HL-60 (cell line): Measurements from ENCODE around the gene COL4A2.

Experiments used
- GABPA ChIP-seq: IDR thresholded peaks from 2 replicates; pipeline ENCODE4 v1.6.1; 2012; ENCODE audit warnings: low read depth
- POLR2AphosphoS5 ChIP-seq: IDR thresholded peaks from 2 replicates; pipeline ENCODE4 v1.6.1; 2012; ENCODE audit warnings: low read depth
- TF ChIP-seq, protein P1 (sequence below): IDR thresholded peaks from one replicate; pipeline ENCODE4 v1.5.1; 2011; ENCODE audit warnings: low read length, control low read depth, inconsistent platforms; ENCODE audit not compliant: insufficient read depth
- TF ChIP-seq, protein P2 (sequence below): IDR thresholded peaks from 2 replicates; pipeline ENCODE4 v1.6.1; 2012; ENCODE audit warnings: low read depth; ENCODE audit not compliant: insufficient replicate concordance

DNA sequence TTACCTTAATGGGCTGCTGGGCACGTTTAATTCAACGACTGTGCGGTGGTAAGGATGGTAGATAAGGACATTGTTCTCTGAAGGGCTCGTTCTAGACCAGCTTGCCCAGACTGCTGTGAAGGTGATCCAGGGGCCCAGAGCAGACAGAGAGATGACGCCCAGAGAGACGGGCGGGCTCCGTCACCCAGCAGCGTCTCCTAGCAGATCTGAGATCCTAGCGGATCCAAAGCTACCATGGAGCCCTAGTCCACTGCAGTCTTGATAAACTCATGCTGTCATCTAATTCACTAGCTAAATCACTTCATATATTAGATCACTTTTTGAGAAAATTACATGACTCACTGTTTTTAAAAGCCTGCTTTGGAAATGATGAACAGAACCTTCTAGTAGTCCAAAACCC, 21.5 kb downstream of the COL4A2 start:
- TF ChIP-seq, protein P1, sequence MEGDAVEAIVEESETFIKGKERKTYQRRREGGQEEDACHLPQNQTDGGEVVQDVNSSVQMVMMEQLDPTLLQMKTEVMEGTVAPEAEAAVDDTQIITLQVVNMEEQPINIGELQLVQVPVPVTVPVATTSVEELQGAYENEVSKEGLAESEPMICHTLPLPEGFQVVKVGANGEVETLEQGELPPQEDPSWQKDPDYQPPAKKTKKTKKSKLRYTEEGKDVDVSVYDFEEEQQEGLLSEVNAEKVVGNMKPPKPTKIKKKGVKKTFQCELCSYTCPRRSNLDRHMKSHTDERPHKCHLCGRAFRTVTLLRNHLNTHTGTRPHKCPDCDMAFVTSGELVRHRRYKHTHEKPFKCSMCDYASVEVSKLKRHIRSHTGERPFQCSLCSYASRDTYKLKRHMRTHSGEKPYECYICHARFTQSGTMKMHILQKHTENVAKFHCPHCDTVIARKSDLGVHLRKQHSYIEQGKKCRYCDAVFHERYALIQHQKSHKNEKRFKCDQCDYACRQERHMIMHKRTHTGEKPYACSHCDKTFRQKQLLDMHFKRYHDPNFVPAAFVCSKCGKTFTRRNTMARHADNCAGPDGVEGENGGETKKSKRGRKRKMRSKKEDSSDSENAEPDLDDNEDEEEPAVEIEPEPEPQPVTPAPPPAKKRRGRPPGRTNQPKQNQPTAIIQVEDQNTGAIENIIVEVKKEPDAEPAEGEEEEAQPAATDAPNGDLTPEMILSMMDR: no peak
- TF ChIP-seq POLR2AphosphoS5 (no peak), GABPA (no peak)
- TF ChIP-seq, protein P2, sequence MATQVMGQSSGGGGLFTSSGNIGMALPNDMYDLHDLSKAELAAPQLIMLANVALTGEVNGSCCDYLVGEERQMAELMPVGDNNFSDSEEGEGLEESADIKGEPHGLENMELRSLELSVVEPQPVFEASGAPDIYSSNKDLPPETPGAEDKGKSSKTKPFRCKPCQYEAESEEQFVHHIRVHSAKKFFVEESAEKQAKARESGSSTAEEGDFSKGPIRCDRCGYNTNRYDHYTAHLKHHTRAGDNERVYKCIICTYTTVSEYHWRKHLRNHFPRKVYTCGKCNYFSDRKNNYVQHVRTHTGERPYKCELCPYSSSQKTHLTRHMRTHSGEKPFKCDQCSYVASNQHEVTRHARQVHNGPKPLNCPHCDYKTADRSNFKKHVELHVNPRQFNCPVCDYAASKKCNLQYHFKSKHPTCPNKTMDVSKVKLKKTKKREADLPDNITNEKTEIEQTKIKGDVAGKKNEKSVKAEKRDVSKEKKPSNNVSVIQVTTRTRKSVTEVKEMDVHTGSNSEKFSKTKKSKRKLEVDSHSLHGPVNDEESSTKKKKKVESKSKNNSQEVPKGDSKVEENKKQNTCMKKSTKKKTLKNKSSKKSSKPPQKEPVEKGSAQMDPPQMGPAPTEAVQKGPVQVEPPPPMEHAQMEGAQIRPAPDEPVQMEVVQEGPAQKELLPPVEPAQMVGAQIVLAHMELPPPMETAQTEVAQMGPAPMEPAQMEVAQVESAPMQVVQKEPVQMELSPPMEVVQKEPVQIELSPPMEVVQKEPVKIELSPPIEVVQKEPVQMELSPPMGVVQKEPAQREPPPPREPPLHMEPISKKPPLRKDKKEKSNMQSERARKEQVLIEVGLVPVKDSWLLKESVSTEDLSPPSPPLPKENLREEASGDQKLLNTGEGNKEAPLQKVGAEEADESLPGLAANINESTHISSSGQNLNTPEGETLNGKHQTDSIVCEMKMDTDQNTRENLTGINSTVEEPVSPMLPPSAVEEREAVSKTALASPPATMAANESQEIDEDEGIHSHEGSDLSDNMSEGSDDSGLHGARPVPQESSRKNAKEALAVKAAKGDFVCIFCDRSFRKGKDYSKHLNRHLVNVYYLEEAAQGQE: no peak
